ENCODE data around the gene KCTD15.

KCTD15 gene

DNA sequence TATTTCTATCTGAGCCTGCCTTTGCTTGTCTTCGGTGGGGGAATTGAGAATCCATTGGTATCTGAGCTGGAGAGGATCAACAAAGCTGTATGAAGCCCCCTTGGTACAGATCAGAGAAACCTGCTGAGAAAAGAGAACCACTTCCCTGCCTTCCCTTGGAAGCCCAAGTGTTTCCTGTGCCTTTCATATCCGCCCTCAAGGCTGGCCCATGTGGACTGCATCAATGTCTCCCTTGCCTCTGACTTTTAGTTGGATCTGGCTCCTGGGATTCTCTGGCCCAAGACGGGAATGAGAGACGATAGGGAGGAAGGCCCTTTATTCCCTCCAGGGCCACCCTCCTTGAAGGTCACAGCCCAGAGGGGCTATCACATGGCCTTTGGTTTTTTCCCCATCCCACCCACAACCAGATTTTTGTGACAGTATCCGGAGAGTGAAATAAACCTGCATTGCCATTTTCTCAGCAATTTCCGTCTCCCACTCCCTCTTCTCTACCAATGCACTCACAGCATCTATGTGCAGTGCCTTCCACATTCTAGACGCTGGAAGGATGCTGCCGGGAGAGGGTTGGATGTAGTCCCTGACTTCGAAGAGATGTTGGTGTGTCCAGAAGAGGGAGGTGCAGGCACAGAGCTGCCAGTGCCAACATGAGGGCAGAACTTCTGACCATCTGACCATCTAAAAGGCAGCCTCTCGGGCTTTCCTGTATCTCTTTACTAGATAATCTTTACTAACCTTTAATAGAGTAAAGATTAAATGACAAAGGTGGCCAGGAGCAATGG is 63.8 kb downstream of the KCTD15 start:
- Histone ChIP-seq H3K36me3 (replicated peaks) (no peaks in the 10 kb centered on the region), H3K27me3 (replicated peaks) (no peaks in the 10 kb centered on the region), H3K27ac (no peak overlapping the region), H3K4me3 (ENCODE audit: low read depth, low read length) (no peak overlapping the region)
- DNase-seq, result no peak
- no peak for TF ChIP-seq CTCF (IDR thresholded peaks at IDR 0.05; ENCODE audit: low read depth, low read length, missing control alignments)
- in situ Hi-C loops (cut with HindIII; ENCODE audit: low pct_ligation_motif_present, low sequenced_read_pairs), result no loop called here

DNA sequence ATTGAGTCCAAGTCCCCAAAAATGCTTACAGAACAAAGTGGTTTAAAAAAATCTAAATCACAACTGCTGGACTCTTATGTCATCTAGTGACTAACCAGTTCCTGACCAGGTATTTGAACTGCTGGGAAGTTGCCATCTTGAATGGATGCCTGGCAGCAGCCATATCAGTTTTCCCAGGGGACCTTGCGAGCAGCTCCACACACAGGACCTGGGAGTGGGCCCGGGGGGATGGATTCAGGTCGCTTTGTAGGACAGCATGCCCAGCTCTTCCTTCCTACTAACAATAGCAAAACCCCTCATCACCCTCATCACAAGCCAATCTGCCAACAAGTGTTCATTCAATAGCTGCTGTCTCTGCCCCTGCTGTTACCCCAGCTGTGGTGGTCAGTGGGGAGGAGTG is 65.3 kb downstream of the KCTD15 start:
- Histone ChIP-seq H3K4me3 (ENCODE audit: low read depth, low read length) (no peak overlapping the region), H3K27ac (no peak overlapping the region), H3K36me3 (replicated peaks) (no peaks in the 10 kb centered on the region), H3K27me3 (replicated peaks) (no peaks in the 10 kb centered on the region)
- DNase-seq, result no peak
- no peak for TF ChIP-seq CTCF (IDR thresholded peaks at IDR 0.05; ENCODE audit: low read depth, low read length, missing control alignments)
- in situ Hi-C loops (cut with HindIII; ENCODE audit: low pct_ligation_motif_present, low sequenced_read_pairs), result no loop called here

- Histone ChIP-seq H3K36me3 (replicated peaks) (no peaks in the 10 kb centered on the region), H3K4me3 (ENCODE audit: low read depth, low read length) (no peak overlapping the region), H3K27ac (no peak overlapping the region), H3K27me3 (replicated peaks) (no peaks in the 10 kb centered on the region)
- in situ Hi-C loops (cut with HindIII; ENCODE audit: low pct_ligation_motif_present, low sequenced_read_pairs), result no loop called here
- no peak for TF ChIP-seq CTCF (IDR thresholded peaks at IDR 0.05; ENCODE audit: low read depth, low read length, missing control alignments)
- DNase-seq, result no peak
These were observed 66.3 kb downstream of the KCTD15 start for GRCh38 chr19:33862981-33863380.

DNA sequence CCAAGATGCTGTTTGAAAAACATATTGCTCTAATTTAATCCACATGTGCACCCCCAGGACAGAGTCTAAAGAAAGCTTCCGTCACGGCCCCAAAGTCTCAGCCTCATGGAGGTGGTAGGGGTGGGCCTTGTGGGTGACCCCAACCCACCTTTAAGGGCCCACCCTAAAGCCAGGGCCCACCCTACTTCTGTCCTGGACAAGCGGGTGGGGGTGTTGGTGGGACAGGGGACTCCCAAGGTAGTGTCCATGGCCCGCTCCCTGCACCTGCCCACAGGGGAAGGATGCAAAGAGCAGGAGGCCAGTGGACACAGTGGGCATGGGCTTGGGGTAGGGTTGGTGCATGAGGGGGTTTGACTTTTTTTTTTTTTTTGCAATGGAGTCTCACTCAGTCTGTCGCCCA is 66.8 kb downstream of the KCTD15 start:
- TF ChIP-seq CTCF (IDR thresholded peaks at IDR 0.05; ENCODE audit: low read depth, low read length, missing control alignments), result no peak
- DNase-seq, result no peak
- no peaks in the 10 kb centered on the region for H3K36me3 ChIP-seq (replicated peaks)
- H3K27me3 ChIP-seq (replicated peaks), result no peaks in the 10 kb centered on the region
- no peak overlapping the region for H3K27ac ChIP-seq
- H3K4me3 ChIP-seq (ENCODE audit: low read depth, low read length), result no peak overlapping the region
- in situ Hi-C loops (cut with HindIII; ENCODE audit: low pct_ligation_motif_present, low sequenced_read_pairs), result no loop called here

DNA sequence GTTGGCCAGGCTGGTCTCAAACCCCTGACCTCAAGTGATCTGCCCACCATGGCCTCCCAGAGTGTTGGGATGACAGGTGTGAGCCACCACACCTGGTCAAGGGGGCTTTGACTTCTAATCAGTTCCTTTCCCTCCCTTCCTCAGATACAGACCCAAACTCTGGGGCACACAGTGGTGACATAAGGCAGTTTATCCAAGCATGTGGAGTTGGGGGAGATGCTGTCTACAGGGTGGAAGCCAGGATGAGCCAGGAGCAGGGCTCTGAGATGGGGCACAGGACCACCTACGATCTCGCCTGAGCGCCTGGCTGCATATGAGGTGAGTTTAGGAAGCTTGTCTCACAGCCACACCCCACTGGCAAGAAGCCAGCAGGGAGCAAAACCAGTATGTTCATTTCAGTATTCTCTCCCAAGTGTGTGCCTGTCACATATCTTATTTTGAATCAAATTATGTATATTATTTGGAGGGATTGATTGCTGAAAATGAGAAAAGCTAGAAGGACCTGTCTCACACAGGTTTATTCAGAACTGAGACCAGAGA is 67.7 kb downstream of the KCTD15 start:
- no peak overlapping the region for H3K4me3 ChIP-seq (ENCODE audit: low read depth, low read length)
- DNase-seq, result no peak
- H3K27ac ChIP-seq, result no peak overlapping the region
- H3K36me3 ChIP-seq (replicated peaks), result no peaks in the 10 kb centered on the region
- TF ChIP-seq CTCF (IDR thresholded peaks at IDR 0.05; ENCODE audit: low read depth, low read length, missing control alignments), result no peak
- no peaks in the 10 kb centered on the region for H3K27me3 ChIP-seq (replicated peaks)
- in situ Hi-C loops (cut with HindIII; ENCODE audit: low pct_ligation_motif_present, low sequenced_read_pairs), result no loop called here

GRCh38 chr19:33865306-33865705 is 68.6 kb downstream of the KCTD15 start:
- no peak for TF ChIP-seq CTCF (IDR thresholded peaks at IDR 0.05; ENCODE audit: low read depth, low read length, missing control alignments)
- no peak overlapping the region for H3K4me3 ChIP-seq (ENCODE audit: low read depth, low read length)
- no peaks in the 10 kb centered on the region for H3K36me3 ChIP-seq (replicated peaks)
- in situ Hi-C loops (cut with HindIII; ENCODE audit: low pct_ligation_motif_present, low sequenced_read_pairs), result no loop called here
- DNase-seq, result no peak
- H3K27ac ChIP-seq, result no peak overlapping the region
- no peaks in the 10 kb centered on the region for H3K27me3 ChIP-seq (replicated peaks)

Measured in brain microvascular endothelial cell (primary cell).